WERI-Rb-1 (cell line): ENCODE measurements around the gene HNRNPAB.

Experiments used
- DNase-seq: peaks from one replicate; pipeline ENCODE4 v3.0.0-alpha.2; 2020
- H3K27ac ChIP-seq: fragments of 250-450 bp; sonication (Bioruptor Pico); 2 replicates; pipeline ENCODE4 v1.5.1; 2020; ENCODE audit warnings: mild to moderate bottlenecking, moderate library complexity
- H3K27me3 ChIP-seq: fragments of 250-450 bp; sonication (Bioruptor Pico); 2 replicates; pipeline ENCODE4 v1.5.1; 2021; ENCODE audit warnings: mild to moderate bottlenecking, low read depth, moderate library complexity; ENCODE audit not compliant: insufficient read depth, severe bottlenecking
- H3K36me3 ChIP-seq: fragments of 250-450 bp; sonication (Bioruptor Pico); 2 replicates; pipeline ENCODE4 v1.5.1; 2020; ENCODE audit warnings: mild to moderate bottlenecking, moderate library complexity
- H3K4me3 ChIP-seq: 2 replicates; pipeline ENCODE4 v1.5.1; 2011; ENCODE audit warnings: low read depth, mild to moderate bottlenecking, control low read depth, low read length
- H3K9me3 ChIP-seq: fragments of 250-450 bp; sonication (Bioruptor Pico); 2 replicates; pipeline ENCODE4 v1.5.1; 2021; ENCODE audit warnings: mild to moderate bottlenecking, moderate library complexity; ENCODE audit not compliant: severe bottlenecking
- TF ChIP-seq, protein P1 (sequence below): IDR thresholded peaks from 2 replicates; pipeline ENCODE4 v1.5.1; 2011; ENCODE audit warnings: low read depth, mild to moderate bottlenecking, control low read depth, inconsistent platforms, low read length

The HNRNPAB gene

DNA sequence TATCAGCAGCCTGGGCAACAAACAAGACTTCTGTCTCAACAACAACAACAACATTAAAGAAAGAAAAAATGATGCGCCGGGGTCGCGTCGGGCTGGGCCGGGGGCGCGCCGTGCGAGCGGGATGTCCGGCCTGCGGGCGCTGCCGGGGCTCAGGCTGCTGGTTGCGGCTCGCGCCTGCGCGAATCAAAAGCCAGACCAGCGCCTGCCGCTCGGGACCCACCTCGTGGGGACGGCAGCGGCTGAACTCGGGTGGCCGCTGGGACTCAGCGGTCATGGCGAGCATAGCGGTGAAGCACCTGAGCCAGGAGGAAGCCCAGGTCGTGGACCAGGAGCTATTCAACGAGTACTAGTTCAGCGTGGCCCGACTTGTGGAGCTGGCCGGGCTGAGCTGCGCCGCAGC lies 38.8 kb upstream of the HNRNPAB start:
- DNase-seq = no peak
- TF ChIP-seq, protein P1, sequence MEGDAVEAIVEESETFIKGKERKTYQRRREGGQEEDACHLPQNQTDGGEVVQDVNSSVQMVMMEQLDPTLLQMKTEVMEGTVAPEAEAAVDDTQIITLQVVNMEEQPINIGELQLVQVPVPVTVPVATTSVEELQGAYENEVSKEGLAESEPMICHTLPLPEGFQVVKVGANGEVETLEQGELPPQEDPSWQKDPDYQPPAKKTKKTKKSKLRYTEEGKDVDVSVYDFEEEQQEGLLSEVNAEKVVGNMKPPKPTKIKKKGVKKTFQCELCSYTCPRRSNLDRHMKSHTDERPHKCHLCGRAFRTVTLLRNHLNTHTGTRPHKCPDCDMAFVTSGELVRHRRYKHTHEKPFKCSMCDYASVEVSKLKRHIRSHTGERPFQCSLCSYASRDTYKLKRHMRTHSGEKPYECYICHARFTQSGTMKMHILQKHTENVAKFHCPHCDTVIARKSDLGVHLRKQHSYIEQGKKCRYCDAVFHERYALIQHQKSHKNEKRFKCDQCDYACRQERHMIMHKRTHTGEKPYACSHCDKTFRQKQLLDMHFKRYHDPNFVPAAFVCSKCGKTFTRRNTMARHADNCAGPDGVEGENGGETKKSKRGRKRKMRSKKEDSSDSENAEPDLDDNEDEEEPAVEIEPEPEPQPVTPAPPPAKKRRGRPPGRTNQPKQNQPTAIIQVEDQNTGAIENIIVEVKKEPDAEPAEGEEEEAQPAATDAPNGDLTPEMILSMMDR = no peak
- H3K4me3 ChIP-seq = no peak overlapping the region
- no peaks in the 10 kb centered on the region for H3K9me3 ChIP-seq
- H3K36me3 ChIP-seq = no peaks in the 10 kb centered on the region
- H3K27me3 ChIP-seq = no peaks in the 10 kb centered on the region
- H3K27ac ChIP-seq = no peak overlapping the region

DNA sequence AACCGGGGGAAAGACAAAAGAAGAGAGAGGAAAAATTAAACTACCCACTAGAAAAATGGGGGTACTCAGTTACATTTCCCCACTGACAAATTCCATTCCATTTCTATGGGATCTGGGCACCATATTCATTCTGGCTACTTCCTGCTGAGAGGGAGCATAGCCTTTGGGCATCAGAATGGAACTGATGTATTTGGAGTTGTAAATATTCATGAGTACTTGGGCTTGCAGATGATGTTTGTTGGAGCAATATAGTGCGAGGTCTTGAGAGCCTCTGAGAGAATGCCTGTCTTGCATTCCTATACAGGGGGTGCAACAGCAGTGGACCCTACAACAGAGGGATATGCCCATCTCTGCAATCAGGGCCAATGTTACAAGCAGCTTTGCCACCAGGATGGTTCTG lies 33.9 kb upstream of the HNRNPAB start:
- no peak overlapping the region for H3K27ac ChIP-seq
- H3K36me3 ChIP-seq = no peaks in the 10 kb centered on the region
- H3K4me3 ChIP-seq = no peak overlapping the region
- no peak for DNase-seq
- H3K9me3 ChIP-seq = no peaks in the 10 kb centered on the region
- no peaks in the 10 kb centered on the region for H3K27me3 ChIP-seq
- TF ChIP-seq, protein P1 = no peak

DNA sequence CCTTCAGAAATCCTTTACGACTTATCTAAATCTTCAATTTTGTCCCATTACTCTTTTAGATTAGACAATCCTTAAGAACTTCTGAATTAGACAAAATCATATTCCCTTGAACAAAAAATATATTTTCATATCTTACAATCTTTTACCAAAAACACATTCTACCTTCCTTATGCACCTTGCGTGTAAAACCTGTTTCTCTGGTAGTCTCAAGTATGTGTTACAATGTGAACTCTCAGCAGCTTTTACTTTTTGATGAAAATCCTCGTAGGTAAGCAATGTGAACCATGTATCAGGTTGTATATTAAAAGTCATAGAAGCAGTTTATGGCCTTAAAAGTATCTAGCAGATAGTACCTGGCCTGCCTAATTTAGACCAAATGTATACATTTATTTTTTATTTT lies 29.9 kb upstream of the HNRNPAB start:
- Histone ChIP-seq H3K4me3 (no peak overlapping the region), H3K27ac (no peak overlapping the region), H3K27me3 (no peaks in the 10 kb centered on the region), H3K36me3 (no peaks in the 10 kb centered on the region), H3K9me3 (no peaks in the 10 kb centered on the region)
- no peak for DNase-seq
- TF ChIP-seq, protein P1 = no peak

GRCh38 chr5:178176791-178177190 lies 27.5 kb upstream of the HNRNPAB start:
- no peak overlapping the region for H3K4me3 ChIP-seq
- H3K27ac ChIP-seq = no peak overlapping the region
- no peak for DNase-seq
- TF ChIP-seq, protein P1 = no peak
- H3K36me3 ChIP-seq = no peaks in the 10 kb centered on the region
- no peaks in the 10 kb centered on the region for H3K9me3 ChIP-seq
- H3K27me3 ChIP-seq = no peaks in the 10 kb centered on the region

- no peak for DNase-seq
- H3K4me3 ChIP-seq = no peak overlapping the region
- TF ChIP-seq, protein P1 = no peak
- no peaks in the 10 kb centered on the region for H3K9me3 ChIP-seq
- no peaks in the 10 kb centered on the region for H3K36me3 ChIP-seq
- H3K27ac ChIP-seq = no peak overlapping the region
- no peaks in the 10 kb centered on the region for H3K27me3 ChIP-seq
Observed at GRCh38 chr5:178177569-178177968, 26.8 kb upstream of the HNRNPAB start.

DNA sequence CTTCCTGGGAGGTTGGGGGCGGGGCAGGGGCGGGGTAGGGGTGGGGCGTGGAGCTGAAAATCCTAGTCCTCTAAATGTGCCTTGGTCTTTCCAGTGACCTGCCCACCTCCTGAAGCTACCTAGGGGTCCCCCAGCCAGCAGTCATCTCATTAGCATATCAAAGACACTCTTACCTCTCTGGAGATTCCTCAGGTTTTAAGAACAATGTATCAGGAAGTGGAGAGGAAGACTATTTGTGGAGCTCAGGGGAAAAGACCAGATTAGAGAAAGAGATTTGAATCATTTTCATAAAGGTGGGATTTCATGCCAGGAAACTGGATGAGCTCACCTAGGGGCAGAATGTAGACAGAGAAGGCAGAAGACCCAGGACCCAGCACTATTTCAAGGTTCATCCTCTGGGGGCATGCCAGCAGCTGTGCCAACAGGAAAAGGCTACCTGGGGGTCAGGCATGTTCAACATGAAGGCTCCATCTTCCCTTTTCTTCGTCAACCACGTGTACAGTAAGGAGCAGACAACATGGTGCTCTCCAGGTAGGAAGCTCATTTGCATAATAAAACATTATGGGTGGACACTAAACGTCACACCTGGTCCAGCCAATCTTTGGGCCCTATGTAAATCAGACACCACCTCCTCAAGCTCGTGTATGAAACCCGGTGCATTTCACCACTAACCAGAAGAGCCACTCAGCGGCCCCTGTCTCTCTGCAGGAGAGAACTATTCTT lies 24.0 kb upstream of the HNRNPAB start:
- H3K27ac ChIP-seq = no peak overlapping the region
- TF ChIP-seq, protein P1 = no peak
- no peak overlapping the region for H3K4me3 ChIP-seq
- DNase-seq = no peak
- no peaks in the 10 kb centered on the region for H3K27me3 ChIP-seq
- H3K36me3 ChIP-seq = no peaks in the 10 kb centered on the region
- no peaks in the 10 kb centered on the region for H3K9me3 ChIP-seq
